BE2C (cell line): Measurements from ENCODE around the gene PREX1.

ENCODE experiments used
- DNase-seq: peaks from one replicate; pipeline ENCODE4 v3.0.0-alpha.2; 2020
- H3K27me3 ChIP-seq: fragments of 250-450 bp; sonication (Bioruptor Pico); 2 replicates; pipeline ENCODE4 v1.5.1; 2020; ENCODE audit warnings: mild to moderate bottlenecking
- H3K36me3 ChIP-seq: fragments of 250-450 bp; sonication (Bioruptor Pico); 2 replicates; pipeline ENCODE4 v1.5.1; 2020; ENCODE audit warnings: mild to moderate bottlenecking
- H3K4me1 ChIP-seq: fragments of 250-450 bp; sonication (Bioruptor Pico); 2 replicates; pipeline ENCODE4 v1.5.1; 2020
- H3K4me3 ChIP-seq: 2 replicates; pipeline ENCODE4 v1.5.1; 2011; ENCODE audit warnings: low read depth, low read length
- H3K9me3 ChIP-seq: fragments of 250-450 bp; sonication (Bioruptor Pico); 2 replicates; pipeline ENCODE4 v1.5.1; 2020
- TF ChIP-seq, protein P1 (sequence below): IDR thresholded peaks from 2 replicates; pipeline ENCODE4 v1.5.1; 2012; ENCODE audit warnings: mild to moderate bottlenecking, low read depth, low read length

Gene PREX1

DNA sequence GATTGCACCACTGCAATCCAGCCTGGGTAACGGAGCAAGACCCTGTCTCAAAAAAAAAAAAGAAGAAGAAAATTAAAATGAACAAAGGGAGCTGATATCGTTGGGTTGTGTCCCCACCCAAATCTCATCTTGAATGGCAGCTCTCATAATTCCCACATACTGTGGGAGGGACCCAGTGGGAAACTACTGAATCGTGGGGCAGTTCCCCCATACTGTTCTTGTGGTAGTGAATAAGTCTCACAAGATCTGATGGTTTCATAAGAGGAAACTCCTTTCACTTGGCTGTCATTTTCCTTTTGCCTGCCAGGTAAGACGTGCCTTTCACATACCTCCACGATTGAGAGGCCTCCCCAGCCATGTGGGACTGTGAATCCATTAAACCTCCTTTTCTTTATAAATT, 149.4 kb downstream of the PREX1 start:
- DNase-seq: no peak
- TF ChIP-seq, protein P1, sequence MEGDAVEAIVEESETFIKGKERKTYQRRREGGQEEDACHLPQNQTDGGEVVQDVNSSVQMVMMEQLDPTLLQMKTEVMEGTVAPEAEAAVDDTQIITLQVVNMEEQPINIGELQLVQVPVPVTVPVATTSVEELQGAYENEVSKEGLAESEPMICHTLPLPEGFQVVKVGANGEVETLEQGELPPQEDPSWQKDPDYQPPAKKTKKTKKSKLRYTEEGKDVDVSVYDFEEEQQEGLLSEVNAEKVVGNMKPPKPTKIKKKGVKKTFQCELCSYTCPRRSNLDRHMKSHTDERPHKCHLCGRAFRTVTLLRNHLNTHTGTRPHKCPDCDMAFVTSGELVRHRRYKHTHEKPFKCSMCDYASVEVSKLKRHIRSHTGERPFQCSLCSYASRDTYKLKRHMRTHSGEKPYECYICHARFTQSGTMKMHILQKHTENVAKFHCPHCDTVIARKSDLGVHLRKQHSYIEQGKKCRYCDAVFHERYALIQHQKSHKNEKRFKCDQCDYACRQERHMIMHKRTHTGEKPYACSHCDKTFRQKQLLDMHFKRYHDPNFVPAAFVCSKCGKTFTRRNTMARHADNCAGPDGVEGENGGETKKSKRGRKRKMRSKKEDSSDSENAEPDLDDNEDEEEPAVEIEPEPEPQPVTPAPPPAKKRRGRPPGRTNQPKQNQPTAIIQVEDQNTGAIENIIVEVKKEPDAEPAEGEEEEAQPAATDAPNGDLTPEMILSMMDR: no peak
- Histone ChIP-seq H3K4me3 (no peak overlapping the region), H3K4me1 (peaks cover 19% of the 10 kb centered on the region), H3K36me3 (no peaks in the 10 kb centered on the region; the same call in 1 of the 2 replicates), H3K9me3 (no peaks in the 10 kb centered on the region), H3K27me3 (no peaks in the 10 kb centered on the region)

DNA sequence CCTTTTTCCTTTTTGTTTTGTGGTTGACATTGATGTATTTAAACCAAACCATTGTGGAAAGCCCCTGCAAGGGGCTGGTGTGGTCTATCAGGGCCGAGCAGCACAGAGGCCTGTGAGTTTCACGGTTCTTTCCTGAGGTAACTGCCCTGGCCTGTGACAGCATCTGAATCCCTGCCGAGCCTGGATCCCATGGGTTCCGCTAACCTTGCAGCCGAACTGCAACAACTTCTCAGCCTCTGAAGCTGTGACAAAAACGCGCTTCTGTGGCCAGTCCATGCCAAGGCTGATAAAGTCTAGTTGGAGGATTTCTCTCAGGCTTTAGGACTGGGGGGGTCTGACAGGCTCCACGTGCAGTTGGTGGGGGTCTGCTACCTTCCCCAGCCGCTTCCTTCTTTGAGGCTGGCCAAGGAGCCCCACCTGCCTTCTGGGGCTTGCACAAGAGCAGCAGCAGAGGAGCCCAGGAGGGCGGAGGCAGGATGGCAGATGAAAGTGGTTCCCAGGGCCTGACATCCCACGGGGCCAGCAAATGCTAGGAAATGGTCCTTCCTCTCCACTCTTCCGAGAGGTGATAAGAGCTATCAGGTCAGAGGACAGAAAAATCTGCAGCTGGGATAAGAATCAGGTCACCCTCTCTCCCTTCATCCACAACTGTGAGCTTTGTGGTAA, 150.9 kb downstream of the PREX1 start:
- Histone ChIP-seq H3K4me3 (no peak overlapping the region), H3K4me1 (peaks cover 8% of the 10 kb centered on the region), H3K36me3 (no peaks in the 10 kb centered on the region; the same call in 1 of the 2 replicates), H3K27me3 (no peaks in the 10 kb centered on the region), H3K9me3 (no peaks in the 10 kb centered on the region)
- no peak for DNase-seq
- TF ChIP-seq, protein P1: no peak

DNA sequence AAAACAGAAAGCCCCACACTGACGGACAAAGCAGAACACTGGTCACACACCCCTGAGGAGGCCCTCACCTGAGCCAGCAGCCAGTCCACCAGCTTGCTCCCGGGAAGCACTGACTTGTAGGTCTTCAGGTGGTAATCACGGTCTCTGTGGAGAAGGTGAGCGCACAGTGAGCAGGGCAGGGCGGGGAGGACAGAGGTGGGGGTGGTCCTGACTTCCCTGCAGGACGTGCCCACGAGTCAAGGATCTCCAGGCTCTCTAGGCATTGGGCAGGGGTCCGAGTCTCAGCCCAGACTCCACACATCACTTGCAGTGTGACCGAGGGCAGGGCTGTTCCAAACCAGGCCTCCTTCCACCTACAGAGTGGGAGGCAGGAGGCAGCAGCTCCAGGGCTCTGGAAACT, 151.7 kb downstream of the PREX1 start:
- TF ChIP-seq, protein P1: no peak
- H3K4me3 ChIP-seq: no peak overlapping the region
- no peaks in the 10 kb centered on the region for H3K27me3 ChIP-seq
- H3K36me3 ChIP-seq: no peaks in the 10 kb centered on the region; the same call in 1 of the 2 replicates
- H3K4me1 ChIP-seq: peaks cover 2% of the 10 kb centered on the region; the same call in 1 of the 2 replicates
- no peaks in the 10 kb centered on the region for H3K9me3 ChIP-seq
- no peak for DNase-seq

DNA sequence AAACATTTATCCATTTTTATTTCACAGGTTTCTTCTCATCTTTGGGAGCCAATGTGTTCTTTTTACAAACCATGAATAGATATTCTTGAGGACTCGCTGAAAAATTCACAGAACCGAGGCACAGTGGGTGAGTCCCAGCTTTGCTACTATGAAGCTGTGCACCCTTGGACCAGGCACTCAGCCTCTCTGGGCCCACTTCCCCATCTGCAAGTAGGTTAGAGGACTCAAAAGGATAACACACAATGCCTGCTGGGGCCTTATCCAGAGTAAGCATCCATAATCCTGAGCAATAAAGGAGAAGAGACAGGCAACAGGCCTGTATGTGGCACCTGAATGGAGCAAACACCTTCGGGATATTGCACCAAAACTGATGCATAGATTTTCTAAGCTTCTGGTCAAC, 153.3 kb downstream of the PREX1 start:
- H3K36me3 ChIP-seq: no peaks in the 10 kb centered on the region; the same call in 1 of the 2 replicates
- H3K27me3 ChIP-seq: no peaks in the 10 kb centered on the region
- TF ChIP-seq, protein P1: no peak
- H3K4me3 ChIP-seq: no peak overlapping the region
- no peak for DNase-seq
- no peaks in the 10 kb centered on the region; the same call in 1 of the 2 replicates for H3K4me1 ChIP-seq
- H3K9me3 ChIP-seq: no peaks in the 10 kb centered on the region

DNA sequence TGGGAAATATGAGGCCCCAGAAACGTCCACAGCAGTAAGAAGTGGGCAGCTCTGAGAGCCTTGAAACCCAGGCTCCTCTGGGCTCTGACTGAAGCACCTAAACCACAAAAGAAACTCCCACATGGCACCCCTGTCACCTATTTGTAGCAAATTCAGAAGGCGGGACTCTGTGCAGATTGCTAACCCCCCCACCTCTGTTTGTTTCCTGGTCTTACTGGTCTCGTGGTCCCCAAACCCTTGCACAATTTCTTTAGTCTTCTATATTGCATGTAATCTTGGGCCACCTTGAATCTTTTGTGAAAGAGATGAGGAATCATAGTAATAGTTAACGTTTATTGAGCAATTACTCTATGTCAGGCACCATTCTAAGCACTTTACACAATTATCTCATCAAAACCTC, 154.3 kb downstream of the PREX1 start:
- Histone ChIP-seq H3K27me3 (no peaks in the 10 kb centered on the region), H3K4me3 (no peak overlapping the region), H3K36me3 (no peaks in the 10 kb centered on the region; the same call in 1 of the 2 replicates), H3K4me1 (no peaks in the 10 kb centered on the region; the same call in 1 of the 2 replicates), H3K9me3 (no peaks in the 10 kb centered on the region)
- no peak for DNase-seq
- TF ChIP-seq, protein P1: no peak

DNA sequence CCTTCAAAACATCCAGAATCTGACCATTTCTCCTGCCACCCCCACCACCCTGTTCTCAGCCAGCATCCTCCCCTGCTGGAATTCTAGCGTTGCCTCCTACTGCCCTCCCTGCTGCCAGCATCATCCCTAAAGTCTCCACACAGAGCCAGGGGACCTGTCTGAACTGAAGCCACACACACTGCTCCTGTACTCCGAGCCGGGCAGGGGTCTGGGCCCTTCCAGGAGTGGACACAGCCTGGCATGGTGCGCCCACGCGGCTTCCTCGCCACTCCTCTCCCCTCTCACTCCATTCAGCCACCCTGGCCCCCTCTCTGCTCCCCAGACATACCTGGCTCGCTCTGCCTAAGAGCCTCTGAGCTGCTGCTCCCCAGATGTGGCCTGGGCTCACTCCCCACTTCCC, 155.5 kb downstream of the PREX1 start:
- TF ChIP-seq, protein P1: no peak
- peaks cover 6% of the 10 kb centered on the region for H3K4me1 ChIP-seq

More for the DNA sequence above, 155.5 kb downstream of the PREX1 start:
- Histone ChIP-seq H3K27me3 (no peaks in the 10 kb centered on the region), H3K36me3 (no peaks in the 10 kb centered on the region; the same call in 1 of the 2 replicates), H3K9me3 (no peaks in the 10 kb centered on the region), H3K4me3 (no peak overlapping the region)
- DNase-seq: no peak
